GM10248 (cell line): Measurements from ENCODE around the gene TMC6.
A peak's percentile ranks its signal among the peaks of the same experiment; 100 is the strongest.

ENCODE experiments used
- CTCF ChIA-PET: fragments of 300-600 bp; sonication (Branson Sonifier 250); formaldehyde crosslinking; extraction: SDS; loops from one replicate; lab custom pipeline; 2021; ENCODE audit warnings: antibody characterized with exemption; lab: Yijun Ruan, JAX
- POLR2A ChIA-PET: fragments of 350-650 bp; sonication (Branson Sonifier 250); formaldehyde crosslinking; extraction: SDS; loops from one replicate; lab custom pipeline; 2020; ENCODE audit warnings: antibody characterized with exemption; lab: Yijun Ruan, JAX
- DNase-seq: peaks from one replicate; pipeline ENCODE4 v3.0.0; 2012; ENCODE audit errors: extremely low spot score
- CTCF ChIP-seq: IDR thresholded peaks from 2 replicates; pipeline ENCODE4 v1.5.1; 2012; ENCODE audit warnings: mild to moderate bottlenecking, low read depth; ENCODE audit errors: extremely low read depth, missing control alignments, control extremely low read depth

TMC6 gene

DNA sequence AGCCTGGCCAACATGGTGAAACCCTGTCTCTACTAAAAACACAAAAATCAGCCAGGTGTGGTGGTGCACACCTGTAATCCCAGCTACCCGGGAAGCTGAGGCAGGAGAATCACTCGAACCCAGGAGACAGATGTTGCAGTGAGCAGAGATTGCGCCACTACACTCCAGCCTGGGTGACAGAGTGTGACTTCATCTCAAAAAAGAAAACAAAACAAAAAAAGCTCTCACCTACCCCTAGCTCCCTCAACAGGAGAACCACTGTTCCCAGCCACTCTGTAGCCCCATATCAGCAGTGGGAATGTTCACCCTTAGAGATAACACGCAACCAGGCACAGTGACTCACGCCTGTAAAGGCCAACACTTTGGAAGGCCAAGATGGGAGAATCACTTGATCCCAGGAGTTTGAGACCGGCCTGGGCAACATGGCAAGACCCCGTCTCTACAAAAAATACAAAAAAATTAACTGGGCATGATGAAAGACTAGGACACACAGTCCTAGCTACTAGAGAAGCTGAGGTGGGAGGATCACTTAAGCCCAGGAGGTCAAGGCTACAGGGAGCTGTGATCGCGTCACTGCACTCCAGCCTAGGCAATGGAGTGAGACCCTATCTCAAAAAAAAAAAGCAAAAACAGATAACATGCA lies 7.4 kb upstream of the TMC6 start:
- ChIA-PET CTCF (interaction anchor here (0.8 to 6.2 kb wide), 14 partner anchors 8 to 286 kb away, joined by 3 to 48 read pairs (median 10); partner anchors contain the start of genes SYNGR2 and TMC6), POLR2A (interaction anchor here (0.5 to 0.6 kb wide), 2 partner anchors 30 to 52 kb away, joined by 3 to 7 read pairs; no protein-coding TSS in a partner anchor)
- TF ChIP-seq CTCF = no peak
- no peak for DNase-seq

- CTCF ChIA-PET = interaction anchor here (0.8 to 6.2 kb wide), 19 partner anchors 9 to 287 kb away, joined by 3 to 48 read pairs (median 4); partner anchors contain the start of genes C17orf99 and SYNGR2
- DNase-seq = no peak
- TF ChIP-seq CTCF = no peak
- POLR2A ChIA-PET = interaction anchor here (0.6 to 1.5 kb wide), 3 partner anchors 36 to 562 kb away, joined by 3 to 8 read pairs (median 4); no protein-coding TSS in a partner anchor
Measured at GRCh38 chr17:78134899-78135385, 6.4 kb upstream of the TMC6 start.

DNA sequence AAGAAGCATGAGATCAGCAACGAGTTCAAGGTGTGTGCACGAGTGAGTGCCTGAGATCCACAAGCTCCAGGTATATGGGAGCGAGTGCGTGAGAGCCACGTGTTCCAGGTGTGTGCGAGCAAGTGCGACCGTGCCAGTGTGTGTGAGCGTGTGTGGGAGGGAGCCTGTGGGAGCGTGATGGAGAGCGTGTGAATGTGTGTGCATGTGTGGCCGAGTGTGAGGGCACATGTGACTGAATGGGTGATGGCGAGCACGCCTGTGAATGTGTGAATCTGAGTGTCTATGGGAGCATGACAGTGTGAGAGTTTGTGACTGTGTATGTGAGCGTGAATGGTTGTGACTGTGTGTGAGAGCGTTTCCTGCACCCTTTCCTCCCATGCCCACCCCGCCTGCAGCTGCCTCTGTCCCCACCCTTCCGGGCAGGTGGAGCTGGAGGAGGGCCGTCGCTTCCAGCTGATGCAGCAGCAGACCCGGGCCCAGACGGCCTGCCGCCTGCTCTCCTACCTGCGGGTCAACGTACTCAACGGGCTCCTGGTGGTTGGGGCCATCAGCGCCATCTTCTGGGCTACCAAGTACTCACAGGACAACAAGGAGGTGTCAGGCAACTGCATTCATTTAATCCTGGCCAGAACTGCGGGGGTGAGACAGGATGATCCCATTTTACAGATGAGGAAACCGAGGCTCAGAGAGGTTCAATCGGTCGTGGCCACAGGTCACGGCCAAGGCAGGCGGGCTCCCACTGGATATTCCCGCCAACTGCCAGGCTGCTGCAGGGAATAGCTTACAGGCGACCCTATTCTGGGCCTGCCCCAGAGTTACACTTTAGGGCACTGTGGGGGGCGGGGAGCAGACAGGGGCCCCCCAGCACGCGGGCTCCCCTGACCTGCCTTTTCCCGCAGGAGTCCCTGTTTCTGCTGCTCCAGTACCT lies 5.7 kb upstream of the TMC6 start:
- ChIA-PET POLR2A (interaction anchor here (0.6 to 1.5 kb wide), 4 partner anchors 9 to 563 kb away, joined by 3 to 8 read pairs (median 4); no protein-coding TSS in a partner anchor), CTCF (interaction anchor here (0.8 to 6.2 kb wide), 21 partner anchors 9 to 115 kb away, joined by 3 to 48 read pairs (median 4); partner anchors contain the start of genes C17orf99 and SYNGR2)
- peak; percentile 72 for DNase-seq
- peak; percentile 72 for TF ChIP-seq CTCF

DNA sequence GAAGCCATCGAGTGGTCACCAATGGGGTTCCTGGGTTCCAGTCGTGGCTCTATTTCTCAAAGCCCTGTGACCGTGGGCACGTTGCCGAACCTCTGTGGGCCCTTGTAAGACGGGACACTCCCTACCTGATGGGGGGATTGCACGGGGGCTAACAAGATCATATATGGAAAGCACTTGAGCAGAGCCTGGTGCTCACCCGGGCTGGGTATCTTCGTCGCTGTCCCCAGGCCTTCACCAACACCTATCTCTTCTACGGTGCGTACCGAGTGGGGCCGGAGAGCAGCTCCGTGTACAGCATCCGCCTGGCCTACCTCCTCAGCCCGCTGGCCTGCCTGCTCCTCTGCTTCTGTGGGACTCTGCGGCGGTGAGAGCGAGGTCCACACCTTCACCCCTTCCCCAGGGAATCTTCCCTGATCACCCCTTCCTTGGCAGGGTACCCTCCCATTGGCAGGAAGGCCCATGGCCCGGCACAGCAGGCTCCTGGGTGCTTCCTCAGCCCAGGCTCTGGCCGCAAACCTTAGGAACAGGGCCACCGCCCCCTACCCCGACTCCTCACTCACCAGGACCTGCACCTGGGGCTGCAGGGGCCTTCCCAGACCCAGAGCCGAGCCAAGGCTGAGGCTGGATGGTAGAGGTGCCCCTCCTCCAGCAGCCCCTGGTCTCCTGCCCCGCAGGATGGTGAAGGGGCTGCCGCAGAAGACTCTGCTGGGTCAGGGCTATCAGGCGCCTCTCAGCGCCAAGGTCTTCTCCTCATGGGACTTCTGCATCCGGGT lies 4.8 kb upstream of the TMC6 start:
- no peak for DNase-seq
- TF ChIP-seq CTCF = no peak
- ChIA-PET CTCF (interaction anchor here (0.9 to 6.2 kb wide), 11 partner anchors 9 to 113 kb away, joined by 3 to 48 read pairs (median 11); no protein-coding TSS in a partner anchor), POLR2A (interaction anchor here (0.5 to 1.5 kb wide), 2 partner anchors 17 to 42 kb away, joined by 4 to 5 read pairs; no protein-coding TSS in a partner anchor)

DNA sequence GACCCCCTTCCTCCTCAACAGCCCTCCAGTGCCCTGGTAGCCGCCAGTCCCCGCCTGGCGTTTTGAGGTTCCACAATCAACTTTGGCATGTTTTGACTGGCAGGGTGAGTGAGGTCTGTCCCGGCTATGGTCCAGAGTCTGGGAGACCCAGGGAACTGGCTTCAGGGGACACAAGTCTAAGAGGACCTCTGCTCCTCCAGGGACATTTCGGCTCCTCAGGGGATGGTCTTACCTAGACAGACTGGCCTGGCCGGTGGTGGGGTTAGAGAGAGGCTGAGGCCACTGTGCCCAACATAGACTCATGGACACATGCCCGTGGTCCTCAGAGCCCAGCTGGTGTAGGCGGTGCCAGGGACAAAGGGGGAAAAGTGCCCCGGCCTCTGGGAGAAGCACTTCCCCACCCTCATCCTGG lies 4.2 kb upstream of the TMC6 start:
- no peak for DNase-seq
- POLR2A ChIA-PET = no interaction called here
- CTCF ChIA-PET = no interaction called here
- TF ChIP-seq CTCF = no peak
